WTC11 (cell line): Measurements from ENCODE around the gene DKC1.

ENCODE experiments used
- ARID4B ChIP-seq: sonication (generic); formaldehyde crosslinking; IDR thresholded peaks from 2 replicates; pipeline ENCODE4 v1.8.0; 2023; ENCODE audit warnings: missing genetic modification reagents, mild to moderate bottlenecking, borderline replicate concordance
- CTCF ChIP-seq: fragments of 200-600 bp; IDR thresholded peaks from 2 replicates; pipeline ENCODE4 v1.8.0; 2022; ENCODE audit warnings: antibody characterized with exemption
- TEAD4 ChIP-seq: sonication (generic); formaldehyde crosslinking; IDR thresholded peaks from 2 replicates; pipeline ENCODE4 v1.8.0; 2022; ENCODE audit warnings: mild to moderate bottlenecking, missing genetic modification reagents
- USF2 ChIP-seq: sonication (generic); formaldehyde crosslinking; IDR thresholded peaks from 2 replicates; pipeline ENCODE4 v1.8.1; 2023; ENCODE audit warnings: mild to moderate bottlenecking, missing genetic modification reagents, moderate library complexity
- TF ChIP-seq, protein P1 (sequence below): sonication (generic); formaldehyde crosslinking; conservative IDR thresholded peaks from 2 replicates; pipeline ENCODE4 v1.8.1; 2023; ENCODE audit warnings: mild to moderate bottlenecking, low read depth, missing genetic modification reagents, moderate library complexity
- TF ChIP-seq, protein P2 (sequence below): sonication (generic); formaldehyde crosslinking; conservative IDR thresholded peaks from 2 replicates; pipeline ENCODE4 v1.8.1; 2022; ENCODE audit warnings: mild to moderate bottlenecking, missing genetic modification reagents

GRCh38 chrX:154804261-154804956, 41.7 kb downstream of the DKC1 start:
- TF ChIP-seq CTCF (no peak), USF2 (CRISPR knock-in tag) (no peak), TEAD4 (CRISPR knock-in tag) (no peak), ARID4B (no peak)
- TF ChIP-seq, protein P1, sequence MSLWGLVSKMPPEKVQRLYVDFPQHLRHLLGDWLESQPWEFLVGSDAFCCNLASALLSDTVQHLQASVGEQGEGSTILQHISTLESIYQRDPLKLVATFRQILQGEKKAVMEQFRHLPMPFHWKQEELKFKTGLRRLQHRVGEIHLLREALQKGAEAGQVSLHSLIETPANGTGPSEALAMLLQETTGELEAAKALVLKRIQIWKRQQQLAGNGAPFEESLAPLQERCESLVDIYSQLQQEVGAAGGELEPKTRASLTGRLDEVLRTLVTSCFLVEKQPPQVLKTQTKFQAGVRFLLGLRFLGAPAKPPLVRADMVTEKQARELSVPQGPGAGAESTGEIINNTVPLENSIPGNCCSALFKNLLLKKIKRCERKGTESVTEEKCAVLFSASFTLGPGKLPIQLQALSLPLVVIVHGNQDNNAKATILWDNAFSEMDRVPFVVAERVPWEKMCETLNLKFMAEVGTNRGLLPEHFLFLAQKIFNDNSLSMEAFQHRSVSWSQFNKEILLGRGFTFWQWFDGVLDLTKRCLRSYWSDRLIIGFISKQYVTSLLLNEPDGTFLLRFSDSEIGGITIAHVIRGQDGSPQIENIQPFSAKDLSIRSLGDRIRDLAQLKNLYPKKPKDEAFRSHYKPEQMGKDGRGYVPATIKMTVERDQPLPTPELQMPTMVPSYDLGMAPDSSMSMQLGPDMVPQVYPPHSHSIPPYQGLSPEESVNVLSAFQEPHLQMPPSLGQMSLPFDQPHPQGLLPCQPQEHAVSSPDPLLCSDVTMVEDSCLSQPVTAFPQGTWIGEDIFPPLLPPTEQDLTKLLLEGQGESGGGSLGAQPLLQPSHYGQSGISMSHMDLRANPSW (CRISPR knock-in tag) = no peak
- TF ChIP-seq, protein P2, sequence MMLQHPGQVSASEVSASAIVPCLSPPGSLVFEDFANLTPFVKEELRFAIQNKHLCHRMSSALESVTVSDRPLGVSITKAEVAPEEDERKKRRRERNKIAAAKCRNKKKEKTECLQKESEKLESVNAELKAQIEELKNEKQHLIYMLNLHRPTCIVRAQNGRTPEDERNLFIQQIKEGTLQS (CRISPR knock-in tag) = no peak
